ENCODE data around the gene ANKRD18A. TPM values are rescaled to one million over a fixed set of nuclear protein-coding genes. Genes with fewer than 3 reads are reported as not detected.

The ANKRD18A gene
- total and polyA plus RNA-seq, 2 of the 8 experiments (the other 6 are each of a cell fraction or from before 2014, with no cell fraction given): 0.68 to 4.0 TPM

DNA sequence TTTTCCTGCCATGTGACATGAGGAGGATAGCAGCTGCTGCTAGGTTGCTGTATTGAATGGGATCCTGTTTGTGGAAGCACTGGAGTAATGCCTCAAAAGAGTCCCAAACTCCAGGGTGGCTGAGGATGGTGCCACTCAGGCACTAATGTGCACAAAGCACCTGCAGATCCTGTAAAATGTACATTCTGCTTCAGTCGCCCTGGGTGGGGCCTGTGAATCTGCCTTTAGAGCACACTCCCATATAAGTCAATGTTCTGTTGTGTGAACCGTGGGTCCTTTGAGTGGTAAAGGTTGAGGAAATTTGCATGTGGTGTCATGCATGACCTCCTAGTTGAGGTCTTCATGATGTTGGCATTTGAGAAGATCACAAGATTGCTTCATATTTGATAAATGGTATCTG is 31.6 kb upstream of the ANKRD18A start (continued):
- TF ChIP-seq TCF12 (IDR thresholded peaks at IDR 0.05; ENCODE audit: low read depth, low read length): no peak
- TF ChIP-seq, protein P1, sequence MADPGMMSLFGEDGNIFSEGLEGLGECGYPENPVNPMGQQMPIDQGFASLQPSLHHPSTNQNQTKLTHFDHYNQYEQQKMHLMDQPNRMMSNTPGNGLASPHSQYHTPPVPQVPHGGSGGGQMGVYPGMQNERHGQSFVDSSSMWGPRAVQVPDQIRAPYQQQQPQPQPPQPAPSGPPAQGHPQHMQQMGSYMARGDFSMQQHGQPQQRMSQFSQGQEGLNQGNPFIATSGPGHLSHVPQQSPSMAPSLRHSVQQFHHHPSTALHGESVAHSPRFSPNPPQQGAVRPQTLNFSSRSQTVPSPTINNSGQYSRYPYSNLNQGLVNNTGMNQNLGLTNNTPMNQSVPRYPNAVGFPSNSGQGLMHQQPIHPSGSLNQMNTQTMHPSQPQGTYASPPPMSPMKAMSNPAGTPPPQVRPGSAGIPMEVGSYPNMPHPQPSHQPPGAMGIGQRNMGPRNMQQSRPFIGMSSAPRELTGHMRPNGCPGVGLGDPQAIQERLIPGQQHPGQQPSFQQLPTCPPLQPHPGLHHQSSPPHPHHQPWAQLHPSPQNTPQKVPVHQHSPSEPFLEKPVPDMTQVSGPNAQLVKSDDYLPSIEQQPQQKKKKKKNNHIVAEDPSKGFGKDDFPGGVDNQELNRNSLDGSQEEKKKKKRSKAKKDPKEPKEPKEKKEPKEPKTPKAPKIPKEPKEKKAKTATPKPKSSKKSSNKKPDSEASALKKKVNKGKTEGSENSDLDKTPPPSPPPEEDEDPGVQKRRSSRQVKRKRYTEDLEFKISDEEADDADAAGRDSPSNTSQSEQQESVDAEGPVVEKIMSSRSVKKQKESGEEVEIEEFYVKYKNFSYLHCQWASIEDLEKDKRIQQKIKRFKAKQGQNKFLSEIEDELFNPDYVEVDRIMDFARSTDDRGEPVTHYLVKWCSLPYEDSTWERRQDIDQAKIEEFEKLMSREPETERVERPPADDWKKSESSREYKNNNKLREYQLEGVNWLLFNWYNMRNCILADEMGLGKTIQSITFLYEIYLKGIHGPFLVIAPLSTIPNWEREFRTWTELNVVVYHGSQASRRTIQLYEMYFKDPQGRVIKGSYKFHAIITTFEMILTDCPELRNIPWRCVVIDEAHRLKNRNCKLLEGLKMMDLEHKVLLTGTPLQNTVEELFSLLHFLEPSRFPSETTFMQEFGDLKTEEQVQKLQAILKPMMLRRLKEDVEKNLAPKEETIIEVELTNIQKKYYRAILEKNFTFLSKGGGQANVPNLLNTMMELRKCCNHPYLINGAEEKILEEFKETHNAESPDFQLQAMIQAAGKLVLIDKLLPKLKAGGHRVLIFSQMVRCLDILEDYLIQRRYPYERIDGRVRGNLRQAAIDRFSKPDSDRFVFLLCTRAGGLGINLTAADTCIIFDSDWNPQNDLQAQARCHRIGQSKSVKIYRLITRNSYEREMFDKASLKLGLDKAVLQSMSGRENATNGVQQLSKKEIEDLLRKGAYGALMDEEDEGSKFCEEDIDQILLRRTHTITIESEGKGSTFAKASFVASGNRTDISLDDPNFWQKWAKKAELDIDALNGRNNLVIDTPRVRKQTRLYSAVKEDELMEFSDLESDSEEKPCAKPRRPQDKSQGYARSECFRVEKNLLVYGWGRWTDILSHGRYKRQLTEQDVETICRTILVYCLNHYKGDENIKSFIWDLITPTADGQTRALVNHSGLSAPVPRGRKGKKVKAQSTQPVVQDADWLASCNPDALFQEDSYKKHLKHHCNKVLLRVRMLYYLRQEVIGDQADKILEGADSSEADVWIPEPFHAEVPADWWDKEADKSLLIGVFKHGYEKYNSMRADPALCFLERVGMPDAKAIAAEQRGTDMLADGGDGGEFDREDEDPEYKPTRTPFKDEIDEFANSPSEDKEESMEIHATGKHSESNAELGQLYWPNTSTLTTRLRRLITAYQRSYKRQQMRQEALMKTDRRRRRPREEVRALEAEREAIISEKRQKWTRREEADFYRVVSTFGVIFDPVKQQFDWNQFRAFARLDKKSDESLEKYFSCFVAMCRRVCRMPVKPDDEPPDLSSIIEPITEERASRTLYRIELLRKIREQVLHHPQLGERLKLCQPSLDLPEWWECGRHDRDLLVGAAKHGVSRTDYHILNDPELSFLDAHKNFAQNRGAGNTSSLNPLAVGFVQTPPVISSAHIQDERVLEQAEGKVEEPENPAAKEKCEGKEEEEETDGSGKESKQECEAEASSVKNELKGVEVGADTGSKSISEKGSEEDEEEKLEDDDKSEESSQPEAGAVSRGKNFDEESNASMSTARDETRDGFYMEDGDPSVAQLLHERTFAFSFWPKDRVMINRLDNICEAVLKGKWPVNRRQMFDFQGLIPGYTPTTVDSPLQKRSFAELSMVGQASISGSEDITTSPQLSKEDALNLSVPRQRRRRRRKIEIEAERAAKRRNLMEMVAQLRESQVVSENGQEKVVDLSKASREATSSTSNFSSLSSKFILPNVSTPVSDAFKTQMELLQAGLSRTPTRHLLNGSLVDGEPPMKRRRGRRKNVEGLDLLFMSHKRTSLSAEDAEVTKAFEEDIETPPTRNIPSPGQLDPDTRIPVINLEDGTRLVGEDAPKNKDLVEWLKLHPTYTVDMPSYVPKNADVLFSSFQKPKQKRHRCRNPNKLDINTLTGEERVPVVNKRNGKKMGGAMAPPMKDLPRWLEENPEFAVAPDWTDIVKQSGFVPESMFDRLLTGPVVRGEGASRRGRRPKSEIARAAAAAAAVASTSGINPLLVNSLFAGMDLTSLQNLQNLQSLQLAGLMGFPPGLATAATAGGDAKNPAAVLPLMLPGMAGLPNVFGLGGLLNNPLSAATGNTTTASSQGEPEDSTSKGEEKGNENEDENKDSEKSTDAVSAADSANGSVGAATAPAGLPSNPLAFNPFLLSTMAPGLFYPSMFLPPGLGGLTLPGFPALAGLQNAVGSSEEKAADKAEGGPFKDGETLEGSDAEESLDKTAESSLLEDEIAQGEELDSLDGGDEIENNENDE (IDR thresholded peaks at IDR 0.05; ENCODE audit: insufficient replicate concordance, low read length): no peak
- TF ChIP-seq, protein P2, sequence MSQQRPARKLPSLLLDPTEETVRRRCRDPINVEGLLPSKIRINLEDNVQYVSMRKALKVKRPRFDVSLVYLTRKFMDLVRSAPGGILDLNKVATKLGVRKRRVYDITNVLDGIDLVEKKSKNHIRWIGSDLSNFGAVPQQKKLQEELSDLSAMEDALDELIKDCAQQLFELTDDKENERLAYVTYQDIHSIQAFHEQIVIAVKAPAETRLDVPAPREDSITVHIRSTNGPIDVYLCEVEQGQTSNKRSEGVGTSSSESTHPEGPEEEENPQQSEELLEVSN (IDR thresholded peaks at IDR 0.05): no peak
- no peak for TF ChIP-seq POLR2AphosphoS5 (IDR thresholded peaks at IDR 0.05; ENCODE audit: low read depth, low read length)

Measured in H1 (cell line).